Stimulated activated naive CD8-positive, alpha-beta T cell treated with anti-CD3 and anti-CD28 coated beads, Interleukin-15, Interleukin-2, amounts not matched to agents 100 U/mL and 50 U/mL, for 24 hours (primary cell): Measurements from ENCODE around the gene FBLN1.

Experiments
- ATAC-seq: fragments of 150-1000 bp; cut with Tn5 transposase; one replicate; pipeline ENCODE4 v1.10.0; 2021
- DNase-seq: peaks from one replicate; pipeline ENCODE4 v3.0.0; 2021

Gene FBLN1

DNA sequence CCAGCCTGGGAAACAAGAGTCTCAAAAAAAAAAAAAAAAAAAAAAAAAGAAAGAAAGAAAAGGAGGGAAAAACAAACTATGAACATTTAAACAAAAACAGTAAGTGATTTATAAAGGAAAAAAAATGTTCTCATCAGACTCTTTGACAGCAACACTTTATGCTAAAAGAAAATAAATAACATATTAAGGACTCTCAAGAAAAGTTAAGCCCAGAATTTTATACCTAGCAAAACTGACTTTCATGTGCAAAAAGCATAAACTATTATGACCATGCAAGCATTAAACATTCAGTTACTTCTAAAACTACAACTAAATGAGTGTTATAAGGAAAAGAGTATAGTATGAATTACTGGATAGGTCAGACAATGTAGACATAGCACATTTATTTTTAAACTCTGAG is 68.4 kb downstream of the FBLN1 start:
- no peak for ATAC-seq

GRCh38 chr22:45572444-45572843 is 69.8 kb downstream of the FBLN1 start:
- DNase-seq, result no peak
- ATAC-seq, result no peak

More for the DNA sequence above, 68.4 kb downstream of the FBLN1 start:
- no peak for DNase-seq

- DNase-seq, result no peak
- ATAC-seq, result no peak
Observed at GRCh38 chr22:45574069-45574703, 71.5 kb downstream of the FBLN1 start.

- no peak for ATAC-seq
- DNase-seq, result no peak
Observed at GRCh38 chr22:45575173-45575572, 72.5 kb downstream of the FBLN1 start.

GRCh38 chr22:45575607-45576272 is 73.1 kb downstream of the FBLN1 start:
- ATAC-seq (no peak), DNase-seq (no peak)

- ATAC-seq, result no peak
- no peak for DNase-seq
Observed at GRCh38 chr22:45576273-45576625, 73.6 kb downstream of the FBLN1 start.

DNA sequence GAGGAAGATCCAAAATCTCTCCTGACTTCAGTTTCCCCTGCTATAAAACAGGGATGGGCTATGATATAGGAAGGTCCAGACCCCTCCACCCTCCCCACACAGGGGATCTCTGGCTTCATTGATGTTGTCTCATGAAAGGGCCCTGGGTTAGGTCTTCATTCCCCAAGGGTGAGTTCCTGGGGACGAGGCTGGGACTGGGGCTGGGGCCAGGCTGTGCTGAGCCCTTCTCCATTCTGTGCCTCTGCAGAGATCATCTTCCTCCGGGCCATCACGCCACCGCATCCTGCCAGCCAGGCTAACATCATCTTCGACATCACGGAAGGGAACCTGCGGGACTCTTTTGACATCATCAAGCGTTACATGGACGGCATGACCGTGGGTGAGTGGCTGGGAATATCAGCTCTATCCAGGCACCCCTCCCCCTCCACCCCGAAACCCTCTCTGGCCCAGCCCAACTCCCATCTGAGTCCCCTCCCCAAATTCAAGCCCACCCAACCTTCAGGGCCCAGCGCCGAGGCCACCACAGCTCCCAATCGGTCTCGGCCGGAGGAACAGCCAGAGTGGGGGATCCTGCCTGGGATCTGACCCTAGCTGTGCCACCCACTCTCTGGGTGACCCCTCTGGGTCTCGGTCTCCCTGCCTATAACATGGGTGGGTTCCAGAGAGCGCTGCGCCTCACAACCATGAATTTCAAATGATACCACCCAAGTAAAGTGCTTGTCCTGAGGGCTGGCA is 74.2 kb downstream of the FBLN1 start:
- ATAC-seq (no peak), DNase-seq (no peak)

- DNase-seq (peak; percentile 87), ATAC-seq (peak; percentile 68)
Observed at GRCh38 chr22:45577746-45578523, 75.3 kb downstream of the FBLN1 start.

- no peak for ATAC-seq
Observed at GRCh38 chr22:45578524-45579147, 76.0 kb downstream of the FBLN1 start.

GRCh38 chr22:45579306-45579705 is 76.6 kb downstream of the FBLN1 start:
- no peak for DNase-seq
- ATAC-seq, result no peak

More at GRCh38 chr22:45578524-45579147, 76.0 kb downstream of the FBLN1 start:
- DNase-seq, result no peak

GRCh38 chr22:45579806-45580725 is 77.4 kb downstream of the FBLN1 start:
- no peak for DNase-seq
- no peak for ATAC-seq

DNA sequence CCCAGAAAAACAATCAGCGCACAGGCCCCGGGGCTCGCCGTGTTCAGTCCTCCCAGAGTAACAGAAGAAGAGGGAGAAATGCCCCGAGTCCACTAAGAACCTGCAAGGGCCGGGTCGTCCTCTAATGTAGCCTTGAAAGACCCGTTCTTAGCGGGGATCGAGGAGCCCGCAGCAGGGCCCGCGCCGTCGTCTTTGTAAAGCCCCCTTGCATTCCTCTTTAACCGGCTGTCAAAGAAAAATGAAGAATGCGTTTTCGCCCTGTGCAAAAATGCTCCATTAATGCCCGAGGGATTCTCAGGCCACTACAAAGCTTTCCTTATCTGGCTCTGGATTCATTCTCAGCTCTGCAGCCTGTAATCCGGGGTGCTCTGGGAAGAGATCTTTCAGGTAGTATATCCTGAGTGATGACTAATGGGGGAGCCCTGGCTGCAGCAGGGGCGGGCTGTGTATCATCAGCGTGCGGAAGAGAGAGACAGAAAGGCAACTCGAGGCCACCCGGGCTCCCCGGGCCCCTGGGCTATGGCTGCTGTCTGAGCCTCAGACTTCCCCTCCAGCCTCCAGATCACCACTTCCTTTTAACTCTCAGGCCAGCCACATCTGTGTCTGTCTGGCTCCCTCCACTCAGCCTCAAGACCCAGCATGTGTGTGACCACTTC is 78.2 kb downstream of the FBLN1 start:
- no peak for DNase-seq

GRCh38 chr22:45581549-45582080 is 78.9 kb downstream of the FBLN1 start:
- DNase-seq (no peak), ATAC-seq (no peak)

More for the DNA sequence above, 78.2 kb downstream of the FBLN1 start:
- no peak for ATAC-seq

- ATAC-seq (no peak), DNase-seq (no peak)
Observed at GRCh38 chr22:45582236-45582954, 79.7 kb downstream of the FBLN1 start.

DNA sequence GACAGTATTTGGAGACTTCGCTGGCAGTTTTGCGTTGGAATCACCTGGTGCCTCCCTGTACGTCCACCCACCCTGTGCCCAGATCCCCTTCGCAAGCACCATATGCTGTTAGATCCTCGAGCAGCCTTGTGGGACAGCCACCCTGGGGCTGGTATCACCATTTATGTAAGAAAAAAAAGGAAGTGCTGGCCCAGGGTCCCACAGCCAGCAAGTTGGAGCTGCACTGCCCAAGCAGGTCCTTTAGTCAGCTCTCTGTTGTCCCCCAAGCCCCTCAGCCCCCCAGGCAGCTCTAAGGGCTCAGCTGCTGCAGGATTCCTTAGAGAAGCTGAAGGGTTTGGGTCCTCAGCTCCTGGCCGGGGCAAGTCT is 80.3 kb downstream of the FBLN1 start:
- no peak for DNase-seq
- ATAC-seq, result no peak

GRCh38 chr22:45583504-45583903 is 80.8 kb downstream of the FBLN1 start:
- DNase-seq, result no peak
- ATAC-seq, result no peak

DNA sequence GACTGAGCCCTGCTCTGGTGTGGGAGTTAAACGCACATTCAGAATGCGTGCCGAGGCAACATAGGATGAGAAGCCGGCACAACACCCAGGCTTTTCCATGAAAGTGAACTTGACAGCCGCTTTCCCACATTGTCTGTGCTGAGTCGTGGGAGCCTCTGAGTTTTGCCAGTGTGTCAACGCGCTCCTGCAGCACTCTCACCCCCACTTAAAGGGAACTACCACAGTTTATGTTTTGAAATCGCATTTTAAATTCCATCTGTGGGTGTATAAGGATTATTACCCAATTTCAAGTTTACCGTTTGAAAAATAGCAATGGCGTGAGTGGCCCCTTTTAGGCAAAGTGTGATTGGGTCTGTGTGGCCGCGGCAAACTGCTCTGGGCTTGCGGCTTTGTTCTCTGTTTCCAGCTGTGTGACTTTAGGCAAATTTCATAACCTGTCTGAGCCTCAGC is 81.5 kb downstream of the FBLN1 start:
- ATAC-seq (no peak), DNase-seq (no peak)

GRCh38 chr22:45584621-45585436 is 82.1 kb downstream of the FBLN1 start:
- ATAC-seq (no peak), DNase-seq (no peak)

- ATAC-seq, result no peak
- no peak for DNase-seq
Observed at GRCh38 chr22:45585437-45585755, 82.7 kb downstream of the FBLN1 start.
